ENCODE results near the gene FAM167B.

The FAM167B gene

DNA sequence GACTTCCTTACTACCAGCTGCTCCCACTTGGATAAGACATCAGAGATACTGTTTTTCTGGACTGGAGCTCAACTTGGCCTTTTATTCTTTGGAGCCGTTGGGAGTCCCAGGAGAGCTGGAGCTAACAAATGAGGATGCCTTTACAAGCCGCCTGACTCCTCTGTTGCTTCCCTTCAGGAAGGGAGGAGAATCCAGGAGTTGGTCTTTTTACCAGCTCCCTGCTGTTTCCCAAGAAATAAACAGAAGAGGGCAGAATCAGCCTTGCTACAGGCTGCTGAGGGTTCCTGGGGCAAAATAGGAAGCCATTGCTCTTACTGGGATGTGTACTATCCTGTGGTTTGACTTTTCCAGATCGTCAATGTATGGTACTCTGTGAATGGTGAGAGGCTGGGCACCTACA lies 23.3 kb upstream of the FAM167B start:
- no peak for DNase-seq (ENCODE audit: low read depth)

- DNase-seq (ENCODE audit: low read depth): no peak
These were observed 22.7 kb upstream of the FAM167B start for GRCh38 chr1:32224285-32224684.

DNA sequence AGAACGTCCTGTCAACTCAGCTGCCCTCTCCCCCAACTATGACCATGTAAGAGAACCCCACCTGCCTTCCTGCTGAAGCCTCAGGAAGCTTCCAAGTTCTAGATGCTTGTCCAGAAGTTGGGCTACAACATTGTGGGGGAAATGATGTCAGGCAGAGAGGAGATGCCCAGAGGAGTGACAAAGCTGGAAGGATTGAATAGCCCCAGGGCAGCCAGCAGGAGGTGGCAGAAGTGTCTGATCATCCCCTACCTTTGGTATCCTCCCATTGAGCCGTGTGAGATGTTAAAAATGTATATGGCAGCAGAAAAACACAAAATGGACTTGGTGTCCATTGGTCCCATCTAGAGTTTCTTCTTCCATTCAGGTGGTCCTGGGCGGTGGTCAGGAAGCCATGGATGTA lies 18.3 kb upstream of the FAM167B start:
- DNase-seq (ENCODE audit: low read depth): no peak

GRCh38 chr1:32231843-32232432 lies 15.1 kb upstream of the FAM167B start:
- no peak for DNase-seq (ENCODE audit: low read depth)

DNA sequence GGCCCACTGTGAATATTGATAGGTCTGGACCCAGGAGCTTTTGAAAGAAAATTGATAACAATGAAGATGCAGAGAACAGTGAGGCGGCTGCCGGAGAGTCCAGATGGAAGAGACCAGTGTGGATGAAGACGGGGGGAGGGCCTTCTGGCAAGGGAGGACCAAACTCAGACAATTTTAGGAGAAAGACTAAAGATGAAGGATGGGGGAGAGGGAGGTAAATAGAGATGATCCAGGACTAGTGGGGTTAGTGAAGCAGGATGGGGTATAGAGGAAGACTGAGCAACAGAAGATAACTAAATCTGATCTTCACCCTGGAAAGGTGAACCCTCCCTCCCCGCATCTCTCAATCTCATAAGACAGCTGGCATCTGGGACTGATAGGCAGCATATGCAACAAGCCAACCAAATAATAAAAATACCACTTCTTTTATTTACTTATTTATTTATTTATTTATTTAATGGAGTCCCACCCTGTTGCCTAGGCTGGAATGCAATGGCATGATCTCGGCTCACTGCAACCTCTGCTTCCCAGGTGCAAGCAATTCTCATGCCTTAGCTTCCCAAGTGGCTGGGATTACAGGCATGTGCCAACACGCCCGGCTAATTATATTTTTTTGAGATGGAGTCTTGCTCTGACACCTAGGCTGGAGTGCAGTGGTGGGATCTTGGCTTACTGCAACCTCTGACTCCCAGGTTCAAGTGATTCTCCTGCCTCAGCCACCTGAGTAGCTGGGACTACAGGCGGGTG lies 14.3 kb upstream of the FAM167B start:
- DNase-seq (ENCODE audit: low read depth): no peak

- DNase-seq (ENCODE audit: low read depth): no peak
These were observed 12.2 kb upstream of the FAM167B start for GRCh38 chr1:32234792-32235191.

- no peak for DNase-seq (ENCODE audit: low read depth)
These were observed 7.7 kb upstream of the FAM167B start for GRCh38 chr1:32239337-32239736.

DNA sequence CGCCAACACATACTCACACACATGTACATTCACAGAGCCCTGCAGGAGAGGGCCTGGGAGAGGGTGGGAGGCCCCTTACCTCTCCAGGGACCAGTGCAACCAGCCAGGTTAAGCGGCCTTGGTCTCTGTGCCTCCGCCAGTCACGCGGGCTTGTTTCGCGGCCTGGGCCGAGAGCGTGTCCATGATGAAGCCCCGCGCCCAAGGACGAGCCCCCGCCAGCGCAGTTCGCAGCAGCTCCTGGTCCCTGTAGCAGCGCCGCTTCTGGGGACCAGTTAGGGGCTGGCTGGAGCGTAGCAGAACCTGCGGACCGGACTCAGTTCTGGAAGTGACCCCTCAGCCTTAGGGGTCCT lies 7.3 kb upstream of the FAM167B start:
- no peak for DNase-seq (ENCODE audit: low read depth)

DNA sequence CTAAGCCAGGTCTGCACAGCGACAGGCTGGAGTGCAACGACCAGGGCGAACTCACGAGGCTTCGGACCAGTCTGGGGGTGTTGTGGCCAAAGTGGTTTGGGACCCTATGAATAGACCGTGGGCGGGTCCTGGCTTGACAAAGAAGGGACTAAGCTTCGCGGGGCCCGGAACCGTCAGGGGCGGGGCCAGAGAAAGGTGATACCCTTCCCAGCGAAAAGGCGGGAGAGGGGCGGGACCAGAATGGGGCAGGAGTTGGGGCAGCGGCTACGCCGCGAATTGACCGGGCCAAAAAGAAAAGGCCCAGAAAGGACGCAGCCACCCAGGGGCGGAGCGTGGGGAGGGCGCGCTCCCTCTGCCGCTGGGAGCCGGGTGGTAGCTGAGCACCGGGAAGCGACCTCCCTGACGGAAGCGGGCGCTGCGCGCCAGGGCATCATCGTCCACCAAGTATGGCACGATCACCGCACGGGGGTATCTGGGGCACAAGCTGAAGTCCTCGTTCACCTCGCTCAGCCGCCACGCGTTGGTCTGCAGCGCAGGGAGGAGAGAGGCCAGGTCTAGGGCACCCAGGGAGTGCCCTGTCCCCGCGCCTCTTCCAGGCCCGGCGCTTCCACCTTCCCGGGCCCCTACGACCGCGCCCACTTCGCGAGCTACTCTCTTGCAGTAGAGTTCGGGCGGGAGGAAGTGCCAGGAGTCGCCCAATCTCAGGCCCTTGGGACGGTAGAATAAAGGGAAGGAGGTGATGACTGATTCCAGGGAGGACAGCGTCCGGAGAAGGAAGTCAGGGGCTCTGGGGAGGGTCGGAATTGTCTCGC lies 6.7 kb upstream of the FAM167B start:
- no peak for DNase-seq (ENCODE audit: low read depth)

- DNase-seq (ENCODE audit: low read depth): no peak
These were observed 5.8 kb upstream of the FAM167B start for GRCh38 chr1:32241001-32241763.

- DNase-seq (ENCODE audit: low read depth): no peak
These were observed 4.6 kb upstream of the FAM167B start for GRCh38 chr1:32242341-32242851.

DNA sequence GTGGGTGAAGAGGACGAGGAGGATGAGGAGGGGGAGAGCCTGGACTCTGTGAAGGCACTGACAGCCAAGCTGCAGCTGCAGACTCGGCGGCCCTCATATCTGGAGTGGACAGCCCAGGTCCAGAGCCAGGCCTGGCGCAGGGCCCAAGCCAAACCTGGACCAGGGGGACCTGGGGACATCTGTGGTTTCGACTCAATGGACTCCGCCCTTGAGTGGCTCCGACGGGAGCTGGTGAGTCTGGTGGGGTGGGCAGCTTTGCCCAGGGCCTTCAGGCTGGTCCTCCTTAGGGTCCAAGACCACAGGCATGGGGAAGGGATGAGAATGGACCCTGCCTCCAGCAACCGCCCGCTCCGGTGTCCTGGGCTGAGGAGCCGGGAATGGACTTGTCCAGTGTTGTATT lies 430 bp downstream of the FAM167B start:
- no peak for DNase-seq (ENCODE audit: low read depth)

DNA sequence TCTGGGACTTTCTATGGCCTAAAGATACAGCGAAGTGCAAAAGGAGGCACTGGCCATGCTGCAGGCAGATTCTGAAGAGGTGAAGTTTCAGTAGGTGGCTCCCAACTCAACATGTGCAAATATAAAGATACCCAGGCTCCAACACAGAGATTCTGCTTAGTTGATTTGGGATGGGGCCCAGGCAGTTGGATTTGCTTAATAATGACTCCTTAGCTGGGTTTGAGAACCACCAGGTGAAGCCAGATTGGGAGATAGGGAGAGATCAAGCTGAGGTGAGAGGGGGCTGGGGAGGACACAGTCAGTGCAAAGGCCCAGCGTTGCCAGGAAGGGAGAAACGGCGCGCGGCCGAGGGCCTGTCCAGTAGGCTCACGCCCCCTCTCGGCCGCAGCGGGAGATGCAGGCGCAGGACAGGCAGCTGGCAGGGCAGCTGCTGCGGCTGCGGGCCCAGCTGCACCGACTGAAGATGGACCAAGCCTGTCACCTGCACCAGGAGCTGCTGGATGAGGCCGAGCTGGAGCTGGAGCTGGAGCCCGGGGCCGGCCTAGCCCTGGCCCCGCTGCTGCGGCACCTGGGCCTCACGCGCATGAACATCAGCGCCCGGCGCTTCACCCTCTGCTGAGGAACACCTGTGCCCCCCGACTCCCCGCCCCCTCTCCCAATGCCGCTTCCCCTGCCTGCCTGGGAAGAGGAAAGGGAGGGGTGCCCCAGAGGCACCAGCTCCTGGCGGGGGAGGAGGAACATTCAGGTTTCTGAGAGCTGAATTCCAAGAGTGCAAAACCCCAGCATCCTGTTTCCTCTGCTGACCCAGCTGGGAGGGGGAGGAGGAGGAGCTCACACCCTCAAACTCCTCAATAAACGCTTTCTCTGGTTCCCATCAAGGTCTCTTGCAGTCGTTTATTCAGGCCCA lies 1.2 kb downstream of the FAM167B start:
- DNase-seq (ENCODE audit: low read depth): peak; percentile 66

- no peak for DNase-seq (ENCODE audit: low read depth)
These were observed 3.0 kb downstream of the FAM167B start for GRCh38 chr1:32249831-32250525.

DNA sequence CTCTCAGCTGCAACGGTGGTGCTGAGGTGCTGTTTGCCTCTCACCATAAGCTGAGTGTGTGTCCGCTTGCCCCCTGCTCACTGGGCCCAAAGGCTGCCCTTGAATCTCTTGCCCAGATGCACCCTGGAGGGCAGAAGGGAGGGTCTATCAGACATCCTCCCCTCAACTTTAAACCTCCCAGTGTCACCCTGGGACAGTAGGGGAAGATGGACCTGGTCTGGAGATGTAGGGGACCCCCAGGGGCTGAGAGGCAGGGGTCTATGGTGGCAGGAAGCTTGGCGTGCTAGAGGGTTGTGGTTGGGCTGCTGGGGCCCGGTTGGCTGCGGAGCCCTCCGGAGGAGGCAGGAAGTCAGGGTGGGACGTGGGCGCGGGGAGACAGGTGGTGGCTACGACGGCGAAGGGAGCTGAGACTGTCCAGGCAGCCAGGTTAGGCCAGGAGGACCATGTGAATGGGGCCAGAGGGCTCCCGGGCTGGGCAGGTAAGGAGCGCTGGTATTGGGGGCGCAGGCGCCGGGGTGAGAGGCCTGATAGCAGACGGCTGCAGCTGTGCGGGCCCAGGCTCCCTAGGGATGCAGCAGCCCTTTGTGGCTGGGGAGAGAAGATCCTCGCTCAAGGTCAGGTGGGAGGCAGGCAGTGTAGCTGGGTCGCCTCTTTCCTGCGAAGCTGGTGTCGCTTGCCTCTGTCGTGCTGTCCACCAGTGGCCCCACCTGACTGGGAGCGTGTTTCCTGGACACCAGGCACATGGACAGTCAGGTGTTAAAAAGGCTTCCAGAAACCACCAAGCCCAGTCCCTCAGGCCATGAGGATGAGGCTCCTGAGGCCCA lies 4.1 kb downstream of the FAM167B start, which contains the start of gene LCK:
TSS of gene LCK (plus strand) at position 373 of the 824 bp plus-strand sequence. CDS start 23,065 bp downstream, outside the sequence.
- peak; percentile 43 for DNase-seq (ENCODE audit: low read depth)

- no peak for DNase-seq (ENCODE audit: low read depth)
These were observed 8.3 kb downstream of the FAM167B start for GRCh38 chr1:32255072-32256071.

- DNase-seq (ENCODE audit: low read depth): no peak
These were observed 9.6 kb downstream of the FAM167B start for GRCh38 chr1:32256473-32257226.

GRCh38 chr1:32257227-32257508 lies 10.1 kb downstream of the FAM167B start:
- DNase-seq (ENCODE audit: low read depth): no peak

Data from stimulated activated CD8-positive, alpha-beta memory T cell treated with anti-CD3 and anti-CD28 coated beads, Interleukin-15, amount 100 ng/mL, for 24 hours (primary cell).